Ovary (tissue), 9 donors: ENCODE measurements around the gene IL15. TPM values are rescaled to one million over a fixed set of nuclear protein-coding genes. Genes with fewer than 3 reads are reported as not detected.

ENCODE experiments used
- DNase-seq, 5 donors: peaks; one replicate each; pipeline ENCODE4 v3.0.0-alpha.2; 2019 to 2020
- H3K27ac ChIP-seq, 2 donors: fragments of 200-600 bp; one replicate each; pipeline versions ENCODE4 v1.5.1 to v1.8.0; 2019 to 2022
- H3K27me3 ChIP-seq: fragments of 200-600 bp; one replicate; pipeline ENCODE4 v1.8.0; 2022
- H3K36me3 ChIP-seq: fragments of 200-600 bp; sonication (generic); one replicate; pipeline ENCODE4 v1.5.1; 2019
- H3K4me1 ChIP-seq: one replicate; pipeline ENCODE4 v1.8.1; 2013; ENCODE audit warnings: mild to moderate bottlenecking, moderate library complexity; ENCODE audit not compliant: insufficient read depth
- H3K4me3 ChIP-seq: fragments of 200-600 bp; sonication (generic); one replicate; pipeline ENCODE4 v1.5.1; 2017
- H3K9me3 ChIP-seq, 2 donors: fragments of 200-600 bp in 1 of 2; sonication (generic) in 1 of 2; one replicate each; pipeline versions ENCODE4 v1.5.1 to v1.8.1; 2013 to 2019; ENCODE audit warnings: mild to moderate bottlenecking in 1 of 2, moderate library complexity in 1 of 2
- EP300 ChIP-seq: sonication (generic); formaldehyde crosslinking; IDR thresholded peaks from one replicate; pipeline ENCODE4 v1.6.1; 2017; ENCODE audit warnings: antibody characterized with exemption
- POLR2A ChIP-seq: fragments of 450-650 bp; IDR thresholded peaks from one replicate; pipeline ENCODE4 v1.6.1; 2017; ENCODE audit warnings: antibody characterized with exemption, mild to moderate bottlenecking, moderate library complexity
- WGBS, 3 donors: extraction: QIAGEN DNeasy Blood & Tissue Kit in 1 of 3; methylation state at CpG; one replicate each; pipeline versions ENCODE4 v1.1.5 to v1.1.7; 2013 to 2017; 5-methylcytosine and 5-hydroxymethylcytosine counted together
- intact Hi-C, 4 donors: fragments of 100-400 bp; cut with DNase I; formaldehyde crosslinking; loops; one replicate each; pipeline versions ENCODE4 v1.11.0 to v1.15.1; 2022 to 2023
- polyA plus RNA-seq, 2 donors: library from polyadenylated mRNA; stranded (reverse); fragments of 200-250 nt in 1 of 2; fragments of 350-450 nt in 1 of 2; fragmentation: Illumina TruSeq in 1 of 2; extraction: RNeasy Lipid Tissue Mini Kit (QIAGEN cat#74804) in 1 of 2; gene quantifications; one replicate each; pipeline ENCODE4 v1.2.3, GENCODE V29; 2013 to 2014
- total RNA-seq, 7 donors: library from RNA; depleted of rRNA in 2 of 7; stranded (reverse); fragments of >200 nt in 2 of 7; fragmentation: NEBNext Ultra II Directional in 3 of 7; extraction: Animal tissue kit (Norgen Biotek cat#: 25700) in 3 of 7; gene quantifications; one replicate each; pipeline versions ENCODE4 v1.1.0 to v1.2.4, GENCODE V29; 2016 to 2023
- TF ChIP-seq, protein P1 (sequence below), 3 donors: fragments of 450-650 bp in 2 of 3; fragments of 200-600 bp in 1 of 3; IDR thresholded peaks; one replicate each; pipeline versions ENCODE4 v1.5.1 to v1.8.0; 2016 to 2022; ENCODE audit warnings: antibody characterized with exemption in 3 of 3, mild to moderate bottlenecking in 1 of 3
- donor health status: DM: no; HTN: no; CAD: no; lungs with moderate emphysema.
- donor health status: DM: no; HTN: no; CAD: no.
- donor health status: Bipolar disorder and iron deficiency.
- donor health status: DM: yes; HTN: yes; CAD: no.
- donor health status: DM: no; HTN: no; CAD: no.
- donor health status: DM: yes; HTN: yes; CAD: no.

Gene IL15
- total and polyA plus RNA-seq, 9 donors: 0.73 to 12.9 (median 1.1) TPM

DNA sequence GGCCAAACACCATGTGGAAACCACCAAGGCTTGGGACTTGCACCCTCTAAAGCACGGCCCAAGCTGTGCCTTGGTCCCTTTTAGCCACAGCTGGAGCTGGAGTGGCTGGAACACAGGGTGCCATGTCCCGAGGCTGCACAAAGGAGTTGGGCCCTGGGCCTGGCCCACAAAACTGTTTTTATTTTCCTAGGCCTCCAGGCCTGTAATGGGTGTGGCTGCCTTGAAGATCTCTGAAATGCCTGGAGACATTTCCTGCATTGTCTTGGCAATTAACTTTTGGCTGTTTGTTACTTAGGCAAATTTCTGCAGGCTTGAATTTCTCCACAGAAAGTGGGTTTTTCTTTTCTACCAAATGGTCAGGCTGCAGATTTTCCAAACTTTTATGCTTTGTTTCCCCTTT, 55.7 kb downstream of the IL15 start:
- no peak overlapping the region for H3K4me3 ChIP-seq
- WGBS, 3 donors: 71 to 77% (median 72%) methylated on average over 2 of the region's 2 CpGs
- DNase-seq: no peak
- no peaks in the 10 kb centered on the region for H3K27me3 ChIP-seq
- H3K36me3 ChIP-seq: no peaks in the 10 kb centered on the region
- H3K27ac ChIP-seq: no peak overlapping the region
- no peaks in the 10 kb centered on the region for H3K4me1 ChIP-seq
- intact Hi-C loops: no loop called here
- TF ChIP-seq POLR2A: no peak
- no peak for TF ChIP-seq EP300
- TF ChIP-seq, protein P1, sequence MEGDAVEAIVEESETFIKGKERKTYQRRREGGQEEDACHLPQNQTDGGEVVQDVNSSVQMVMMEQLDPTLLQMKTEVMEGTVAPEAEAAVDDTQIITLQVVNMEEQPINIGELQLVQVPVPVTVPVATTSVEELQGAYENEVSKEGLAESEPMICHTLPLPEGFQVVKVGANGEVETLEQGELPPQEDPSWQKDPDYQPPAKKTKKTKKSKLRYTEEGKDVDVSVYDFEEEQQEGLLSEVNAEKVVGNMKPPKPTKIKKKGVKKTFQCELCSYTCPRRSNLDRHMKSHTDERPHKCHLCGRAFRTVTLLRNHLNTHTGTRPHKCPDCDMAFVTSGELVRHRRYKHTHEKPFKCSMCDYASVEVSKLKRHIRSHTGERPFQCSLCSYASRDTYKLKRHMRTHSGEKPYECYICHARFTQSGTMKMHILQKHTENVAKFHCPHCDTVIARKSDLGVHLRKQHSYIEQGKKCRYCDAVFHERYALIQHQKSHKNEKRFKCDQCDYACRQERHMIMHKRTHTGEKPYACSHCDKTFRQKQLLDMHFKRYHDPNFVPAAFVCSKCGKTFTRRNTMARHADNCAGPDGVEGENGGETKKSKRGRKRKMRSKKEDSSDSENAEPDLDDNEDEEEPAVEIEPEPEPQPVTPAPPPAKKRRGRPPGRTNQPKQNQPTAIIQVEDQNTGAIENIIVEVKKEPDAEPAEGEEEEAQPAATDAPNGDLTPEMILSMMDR (IDR thresholded peaks at IDR 0.05): no peak
- no peaks in the 10 kb centered on the region for H3K9me3 ChIP-seq

DNA sequence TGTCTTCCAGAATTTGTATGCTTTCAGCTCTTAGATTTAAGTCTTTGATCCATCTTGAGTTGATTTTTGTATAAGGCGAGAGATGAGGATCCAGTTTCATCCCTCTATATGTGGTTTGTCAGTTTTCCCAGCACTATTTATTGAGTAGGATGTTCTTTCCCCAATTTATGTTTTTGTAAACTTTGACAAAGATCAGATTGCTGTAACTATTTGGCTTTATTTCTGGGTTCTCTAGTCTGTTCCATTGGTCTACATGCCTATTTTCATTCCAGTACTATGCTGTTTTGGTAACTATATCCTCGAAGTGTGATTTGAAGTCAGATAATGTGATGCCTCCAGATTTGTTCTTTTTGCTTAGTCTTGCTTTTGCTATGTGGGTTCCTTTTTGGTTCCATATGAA, 60.7 kb downstream of the IL15 start:
- WGBS, 3 donors: 89 to 96% (median 92%) methylated on average over 2 of the region's 2 CpGs
- TF ChIP-seq POLR2A (no peak), EP300 (no peak)
- TF ChIP-seq, protein P1 (IDR thresholded peaks at IDR 0.05): no peak
- intact Hi-C loops: no loop called here

DNA sequence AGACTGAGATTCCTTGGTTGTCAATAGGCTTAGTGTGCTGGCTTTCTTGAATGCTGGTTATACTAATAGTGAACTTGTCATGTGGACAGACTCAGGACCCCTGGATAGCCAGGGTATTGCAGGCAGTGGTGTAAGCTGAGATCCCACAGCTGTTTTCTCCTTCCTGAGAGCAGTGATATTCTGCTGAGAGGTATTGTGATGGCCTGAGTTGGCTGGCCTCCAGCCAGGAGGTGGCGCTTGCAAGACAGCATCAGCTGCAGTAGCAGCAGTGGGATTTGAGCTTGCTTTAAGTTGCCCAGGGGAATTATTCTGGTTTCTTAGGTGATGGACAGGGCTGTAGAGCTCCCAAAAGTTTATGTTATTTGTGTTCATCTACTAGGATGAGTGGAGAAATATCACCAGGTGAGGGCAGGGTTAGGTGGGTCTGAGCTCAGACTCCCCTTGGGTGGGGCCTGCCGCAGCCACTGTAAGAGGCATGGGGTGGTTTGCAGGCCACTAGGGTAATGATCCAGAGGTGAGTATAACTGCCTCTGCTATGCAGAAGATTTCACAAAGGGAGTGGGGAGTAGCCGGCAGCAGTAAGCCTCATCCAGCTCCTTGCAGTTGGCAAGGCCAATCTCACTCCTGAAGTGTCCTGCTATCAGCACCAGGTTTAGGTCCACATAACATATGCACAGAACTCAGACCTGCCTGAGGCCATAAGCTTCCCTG, 66.2 kb downstream of the IL15 start:
- 84 to 92% (median 91%) methylated on average over 3 of the region's 3 CpGs for WGBS, 3 donors
- no peak for DNase-seq
- intact Hi-C loops: no loop called here
- Histone ChIP-seq H3K27me3 (no peaks in the 10 kb centered on the region), H3K9me3 (no peaks in the 10 kb centered on the region), H3K4me1 (no peaks in the 10 kb centered on the region), H3K4me3 (no peak overlapping the region), H3K27ac (no peak overlapping the region), H3K36me3 (no peaks in the 10 kb centered on the region)
- TF ChIP-seq POLR2A: no peak
- no peak for TF ChIP-seq EP300
- TF ChIP-seq, protein P1 (IDR thresholded peaks at IDR 0.05): no peak

More for the DNA sequence above, 60.7 kb downstream of the IL15 start:
- H3K4me3 ChIP-seq: no peak overlapping the region
- H3K9me3 ChIP-seq: no peaks in the 10 kb centered on the region
- no peak for DNase-seq
- no peaks in the 10 kb centered on the region for H3K27me3 ChIP-seq
- no peaks in the 10 kb centered on the region for H3K36me3 ChIP-seq
- H3K4me1 ChIP-seq: no peaks in the 10 kb centered on the region
- no peak overlapping the region for H3K27ac ChIP-seq

DNA sequence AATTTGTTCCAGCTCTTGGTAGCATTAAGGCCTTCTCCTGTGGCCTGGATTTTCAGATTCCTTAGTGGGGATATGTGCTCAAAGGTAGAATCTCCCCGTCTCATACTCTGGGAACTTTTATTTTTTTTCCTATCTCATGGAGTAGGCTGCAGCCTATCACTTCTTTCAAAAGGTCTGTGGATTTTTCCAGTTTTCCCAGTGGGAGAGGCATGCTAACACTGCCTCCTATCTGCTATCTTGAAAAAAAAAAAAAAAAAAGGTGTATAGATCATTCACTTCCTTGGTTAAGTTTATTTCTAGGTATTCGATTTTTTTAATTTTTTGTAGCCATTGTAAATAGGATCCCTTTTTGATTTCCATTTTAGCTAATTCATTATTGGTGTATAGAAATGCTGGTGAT, 67.1 kb downstream of the IL15 start:
- intact Hi-C loops: no loop called here
- TF ChIP-seq EP300 (no peak), POLR2A (no peak)
- TF ChIP-seq, protein P1 (IDR thresholded peaks at IDR 0.05): no peak
- 89 to 96% (median 91%) methylated on average over 2 of the region's 2 CpGs for WGBS, 3 donors
- H3K9me3 ChIP-seq: no peaks in the 10 kb centered on the region
- H3K27me3 ChIP-seq: no peaks in the 10 kb centered on the region
- no peak for DNase-seq
- H3K27ac ChIP-seq: no peak overlapping the region
- no peaks in the 10 kb centered on the region for H3K4me1 ChIP-seq
- H3K36me3 ChIP-seq: no peaks in the 10 kb centered on the region
- no peak overlapping the region for H3K4me3 ChIP-seq
